WERI-Rb-1 (cell line): Measurements from ENCODE around the gene VPS13D.
A peak's percentile ranks its signal among the peaks of the same experiment; 100 is the strongest.

Experiments
- DNase-seq: peaks from one replicate; pipeline ENCODE4 v3.0.0-alpha.2; 2020
- H3K27ac ChIP-seq: fragments of 250-450 bp; sonication (Bioruptor Pico); 2 replicates; pipeline ENCODE4 v1.5.1; 2020; ENCODE audit warnings: mild to moderate bottlenecking, moderate library complexity
- H3K27me3 ChIP-seq: fragments of 250-450 bp; sonication (Bioruptor Pico); 2 replicates; pipeline ENCODE4 v1.5.1; 2021; ENCODE audit warnings: mild to moderate bottlenecking, low read depth, moderate library complexity; ENCODE audit not compliant: insufficient read depth, severe bottlenecking
- H3K36me3 ChIP-seq: fragments of 250-450 bp; sonication (Bioruptor Pico); 2 replicates; pipeline ENCODE4 v1.5.1; 2020; ENCODE audit warnings: mild to moderate bottlenecking, moderate library complexity
- H3K4me3 ChIP-seq: 2 replicates; pipeline ENCODE4 v1.5.1; 2011; ENCODE audit warnings: low read depth, mild to moderate bottlenecking, control low read depth, low read length
- H3K9me3 ChIP-seq: fragments of 250-450 bp; sonication (Bioruptor Pico); 2 replicates; pipeline ENCODE4 v1.5.1; 2021; ENCODE audit warnings: mild to moderate bottlenecking, moderate library complexity; ENCODE audit not compliant: severe bottlenecking
- CTCF ChIP-seq: IDR thresholded peaks from 2 replicates; pipeline ENCODE4 v1.5.1; 2011; ENCODE audit warnings: low read depth, mild to moderate bottlenecking, control low read depth, inconsistent platforms, low read length

Gene VPS13D

GRCh38 chr1:12206238-12206637, 23.6 kb upstream of the VPS13D start:
- H3K9me3 ChIP-seq: no peaks in the 10 kb centered on the region

GRCh38 chr1:12206792-12207424, 22.9 kb upstream of the VPS13D start:
- Histone ChIP-seq H3K4me3 (no peak overlapping the region), H3K9me3 (no peaks in the 10 kb centered on the region), H3K27ac (no peak overlapping the region), H3K27me3 (peaks cover 14% of the 10 kb centered on the region), H3K36me3 (no peaks in the 10 kb centered on the region)
- no peak for TF ChIP-seq CTCF
- DNase-seq: no peak

More at GRCh38 chr1:12206238-12206637, 23.6 kb upstream of the VPS13D start:
- H3K36me3 ChIP-seq: no peaks in the 10 kb centered on the region
- no peak for TF ChIP-seq CTCF
- no peak for DNase-seq
- peaks cover 8% of the 10 kb centered on the region for H3K27me3 ChIP-seq
- H3K27ac ChIP-seq: no peak overlapping the region
- no peak overlapping the region for H3K4me3 ChIP-seq

- DNase-seq: no peak
- no peak for TF ChIP-seq CTCF
- H3K4me3 ChIP-seq: no peak overlapping the region
- peaks cover 14% of the 10 kb centered on the region for H3K27me3 ChIP-seq
- no peaks in the 10 kb centered on the region for H3K36me3 ChIP-seq
- no peaks in the 10 kb centered on the region for H3K9me3 ChIP-seq
- no peak overlapping the region for H3K27ac ChIP-seq
Observed at GRCh38 chr1:12208271-12208670, 21.6 kb upstream of the VPS13D start.

- peak; percentile 88 for TF ChIP-seq CTCF
- Histone ChIP-seq H3K27me3 (peaks cover 14% of the 10 kb centered on the region), H3K27ac (no peak overlapping the region), H3K4me3 (no peak overlapping the region), H3K36me3 (no peaks in the 10 kb centered on the region), H3K9me3 (no peaks in the 10 kb centered on the region)
- peak; percentile 76 for DNase-seq
Observed at GRCh38 chr1:12208764-12209494, 20.9 kb upstream of the VPS13D start.

- no peak overlapping the region for H3K27ac ChIP-seq
- no peak for DNase-seq
- H3K4me3 ChIP-seq: no peak overlapping the region
- H3K27me3 ChIP-seq: peaks cover 17% of the 10 kb centered on the region
- no peaks in the 10 kb centered on the region for H3K36me3 ChIP-seq
- no peaks in the 10 kb centered on the region for H3K9me3 ChIP-seq
- TF ChIP-seq CTCF: no peak
Observed at GRCh38 chr1:12209495-12209832, 20.4 kb upstream of the VPS13D start.
